ENCODE results near the gene GSDMA.

DNA sequence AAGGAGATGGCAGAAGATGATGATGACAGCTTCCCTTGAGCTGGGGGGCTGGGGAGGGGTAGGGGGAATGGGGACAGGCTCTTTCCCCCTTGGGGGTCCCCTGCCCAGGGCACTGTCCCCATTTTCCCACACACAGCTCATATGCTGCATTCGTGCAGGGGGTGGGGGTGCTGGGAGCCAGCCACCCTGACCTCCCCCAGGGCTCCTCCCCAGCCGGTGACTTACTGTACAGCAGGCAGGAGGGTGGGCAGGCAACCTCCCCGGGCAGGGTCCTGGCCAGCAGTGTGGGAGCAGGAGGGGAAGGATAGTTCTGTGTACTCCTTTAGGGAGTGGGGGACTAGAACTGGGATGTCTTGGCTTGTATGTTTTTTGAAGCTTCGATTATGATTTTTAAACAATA, 34.7 kb downstream of the GSDMA start:
- TF ChIP-seq, protein P1, sequence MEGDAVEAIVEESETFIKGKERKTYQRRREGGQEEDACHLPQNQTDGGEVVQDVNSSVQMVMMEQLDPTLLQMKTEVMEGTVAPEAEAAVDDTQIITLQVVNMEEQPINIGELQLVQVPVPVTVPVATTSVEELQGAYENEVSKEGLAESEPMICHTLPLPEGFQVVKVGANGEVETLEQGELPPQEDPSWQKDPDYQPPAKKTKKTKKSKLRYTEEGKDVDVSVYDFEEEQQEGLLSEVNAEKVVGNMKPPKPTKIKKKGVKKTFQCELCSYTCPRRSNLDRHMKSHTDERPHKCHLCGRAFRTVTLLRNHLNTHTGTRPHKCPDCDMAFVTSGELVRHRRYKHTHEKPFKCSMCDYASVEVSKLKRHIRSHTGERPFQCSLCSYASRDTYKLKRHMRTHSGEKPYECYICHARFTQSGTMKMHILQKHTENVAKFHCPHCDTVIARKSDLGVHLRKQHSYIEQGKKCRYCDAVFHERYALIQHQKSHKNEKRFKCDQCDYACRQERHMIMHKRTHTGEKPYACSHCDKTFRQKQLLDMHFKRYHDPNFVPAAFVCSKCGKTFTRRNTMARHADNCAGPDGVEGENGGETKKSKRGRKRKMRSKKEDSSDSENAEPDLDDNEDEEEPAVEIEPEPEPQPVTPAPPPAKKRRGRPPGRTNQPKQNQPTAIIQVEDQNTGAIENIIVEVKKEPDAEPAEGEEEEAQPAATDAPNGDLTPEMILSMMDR (IDR thresholded peaks at IDR 0.05): no peak
- no peak for TF ChIP-seq POLR2AphosphoS5 (IDR thresholded peaks at IDR 0.05)
